MM.1S (cell line): ENCODE measurements around the gene CYP4F2.

Experiments
- DNase-seq: peaks from one replicate; pipeline ENCODE4 v3.0.0-alpha.2; 2015
- H2AFZ ChIP-seq: fragments of 300-600 bp; sonication (generic); 2 replicates; pipeline ENCODE4 v1.6.0; 2016; ENCODE audit warnings: antibody characterized with exemption, low read length
- H3F3A ChIP-seq: fragments of 300-600 bp; sonication (generic); 2 replicates; pipeline ENCODE4 v1.6.1; 2016; ENCODE audit warnings: mild to moderate bottlenecking, antibody characterized with exemption, low read length, moderate library complexity, mixed read lengths; ENCODE audit not compliant: insufficient read depth
- H3K27ac ChIP-seq: fragments of 300-600 bp; sonication (generic); 2 replicates; pipeline ENCODE4 v1.5.1; 2016; ENCODE audit warnings: mild to moderate bottlenecking, low read length
- H3K27me3 ChIP-seq: fragments of 300-600 bp; sonication (generic); replicated peaks from 2 replicates; pipeline ENCODE4 v1.6.0; 2016; ENCODE audit warnings: low read length; ENCODE audit not compliant: insufficient read depth
- H3K36me3 ChIP-seq: fragments of 300-600 bp; sonication (generic); replicated peaks from 2 replicates; pipeline ENCODE4 v1.6.1; 2016; ENCODE audit warnings: mild to moderate bottlenecking, low read length, mixed read lengths; ENCODE audit not compliant: insufficient read depth
- H3K4me1 ChIP-seq: fragments of 300-600 bp; sonication (generic); 2 replicates; pipeline ENCODE4 v1.6.1; 2016; ENCODE audit warnings: low read length, mixed read lengths
- H3K4me2 ChIP-seq: fragments of 300-600 bp; sonication (generic); 2 replicates; pipeline ENCODE4 v1.6.0; 2016; ENCODE audit warnings: low read depth, low read length
- H3K4me3 ChIP-seq: fragments of 300-600 bp; sonication (generic); 2 replicates; pipeline ENCODE4 v1.5.1; 2016; ENCODE audit warnings: low read length, mixed read lengths
- H3K79me2 ChIP-seq: fragments of 300-600 bp; sonication (generic); 2 replicates; pipeline ENCODE4 v1.6.1; 2016; ENCODE audit warnings: mixed run types, low read length, mixed read lengths
- H3K9ac ChIP-seq: fragments of 300-600 bp; sonication (generic); 2 replicates; pipeline ENCODE4 v1.6.1; 2016; ENCODE audit warnings: low read length, mixed read lengths
- H3K9me2 ChIP-seq: fragments of 300-600 bp; sonication (generic); replicated peaks from 2 replicates; pipeline ENCODE4 v1.6.1; 2016; ENCODE audit warnings: mild to moderate bottlenecking, low read length, mixed read lengths; ENCODE audit not compliant: insufficient read depth
- H3K9me3 ChIP-seq: fragments of 300-600 bp; sonication (generic); replicated peaks from 2 replicates; pipeline ENCODE4 v1.6.1; 2016; ENCODE audit warnings: mild to moderate bottlenecking, low read length, mixed read lengths; ENCODE audit not compliant: insufficient read depth
- H4K20me1 ChIP-seq: fragments of 300-600 bp; sonication (generic); 2 replicates; pipeline ENCODE4 v1.6.1; 2016; ENCODE audit warnings: mild to moderate bottlenecking, low read length, moderate library complexity, mixed read lengths; ENCODE audit not compliant: insufficient read depth
- CTCF ChIP-seq: fragments of 300-600 bp; sonication (generic); IDR thresholded peaks from 2 replicates; pipeline ENCODE4 v1.5.1; 2016; ENCODE audit warnings: antibody characterized with exemption, low read length, mixed read lengths
- EZH2 ChIP-seq: fragments of 300-600 bp; sonication (generic); optimal IDR thresholded peaks from 2 replicates; pipeline ENCODE3; 2017; ENCODE audit warnings: low read depth, mild to moderate bottlenecking, antibody characterized with exemption, low read length, mixed read lengths
- EZH2phosphoT487 ChIP-seq: fragments of 300-600 bp; sonication (generic); IDR thresholded peaks from 2 replicates; pipeline ENCODE4 v1.6.1; 2018; ENCODE audit warnings: antibody characterized with exemption, low read length

Gene CYP4F2

GRCh38 chr19:15937771-15938170, 39.9 kb upstream of the CYP4F2 start:
- Histone ChIP-seq H2AFZ (no peak overlapping the region), H4K20me1 (no peaks in the 10 kb centered on the region), H3K9me3 (no peaks in the 10 kb centered on the region), H3K27me3 (peaks cover 53% of the 10 kb centered on the region), H3K27ac (no peak overlapping the region), H3K4me1 (no peaks in the 10 kb centered on the region), H3K36me3 (no peaks in the 10 kb centered on the region), H3F3A (no peaks in the 10 kb centered on the region), H3K9ac (no peak overlapping the region), H3K79me2 (no peaks in the 10 kb centered on the region), H3K4me3 (no peak overlapping the region), H3K9me2 (no peaks in the 10 kb centered on the region), H3K4me2 (no peak overlapping the region)
- no peak for TF ChIP-seq EZH2
- TF ChIP-seq EZH2phosphoT487 = no peak
- no peak for TF ChIP-seq CTCF
- no peak for DNase-seq

DNA sequence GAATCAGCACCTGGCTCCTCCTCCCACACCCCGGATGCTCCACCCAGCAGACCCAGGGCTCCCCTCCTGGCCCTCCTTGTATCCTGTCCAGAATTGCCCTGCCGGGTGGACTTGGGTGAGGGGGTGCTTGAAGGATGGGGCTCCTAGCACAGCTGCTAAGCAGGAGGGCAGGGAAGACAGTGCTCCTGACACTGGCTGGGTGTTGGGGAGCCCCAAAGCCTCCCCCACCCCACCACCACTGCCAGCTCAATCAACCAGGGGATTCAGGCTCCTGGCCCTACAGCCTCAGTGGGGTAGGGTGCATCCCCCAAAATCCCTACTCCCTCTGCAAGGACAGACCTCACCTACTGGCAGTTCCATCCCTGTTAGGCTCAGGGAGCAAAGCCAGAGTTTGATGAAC, 39.1 kb upstream of the CYP4F2 start:
- Histone ChIP-seq H3K4me1 (no peaks in the 10 kb centered on the region), H3K9me2 (no peaks in the 10 kb centered on the region), H4K20me1 (no peaks in the 10 kb centered on the region), H3K36me3 (no peaks in the 10 kb centered on the region), H3K4me2 (no peak overlapping the region), H3K27me3 (peaks cover 45% of the 10 kb centered on the region), H3K27ac (no peak overlapping the region), H2AFZ (no peak overlapping the region), H3K79me2 (no peaks in the 10 kb centered on the region), H3F3A (no peaks in the 10 kb centered on the region), H3K9ac (no peak overlapping the region), H3K4me3 (no peak overlapping the region), H3K9me3 (no peaks in the 10 kb centered on the region)
- DNase-seq = no peak
- TF ChIP-seq EZH2 (no peak), EZH2phosphoT487 (no peak)

GRCh38 chr19:15936173-15936572, 38.3 kb upstream of the CYP4F2 start:
- no peaks in the 10 kb centered on the region for H3K79me2 ChIP-seq
- no peak overlapping the region for H3K4me2 ChIP-seq
- no peak for DNase-seq
- no peaks in the 10 kb centered on the region for H3K36me3 ChIP-seq
- no peaks in the 10 kb centered on the region for H3F3A ChIP-seq
- no peaks in the 10 kb centered on the region for H3K4me1 ChIP-seq
- peaks cover 40% of the 10 kb centered on the region for H3K27me3 ChIP-seq
- H2AFZ ChIP-seq = no peak overlapping the region
- no peak overlapping the region for H3K27ac ChIP-seq
- no peaks in the 10 kb centered on the region for H4K20me1 ChIP-seq
- H3K9me3 ChIP-seq = no peaks in the 10 kb centered on the region
- no peak overlapping the region for H3K9ac ChIP-seq
- no peak overlapping the region for H3K4me3 ChIP-seq
- H3K9me2 ChIP-seq = no peaks in the 10 kb centered on the region
- TF ChIP-seq EZH2 (no peak), EZH2phosphoT487 (no peak), CTCF (no peak)

- Histone ChIP-seq H3K27ac (no peak overlapping the region), H3K9ac (no peak overlapping the region), H3K4me1 (no peaks in the 10 kb centered on the region), H3K27me3 (peaks cover 49% of the 10 kb centered on the region), H3K36me3 (no peaks in the 10 kb centered on the region), H4K20me1 (no peaks in the 10 kb centered on the region), H3K79me2 (no peaks in the 10 kb centered on the region), H3K9me2 (no peaks in the 10 kb centered on the region), H3K9me3 (no peaks in the 10 kb centered on the region), H3K4me2 (no peak overlapping the region), H3K4me3 (no peak overlapping the region), H3F3A (no peaks in the 10 kb centered on the region), H2AFZ (no peak overlapping the region)
- no peak for DNase-seq
- TF ChIP-seq CTCF = no peak
- no peak for TF ChIP-seq EZH2phosphoT487
- TF ChIP-seq EZH2 = no peak
Observed at GRCh38 chr19:15935167-15935702, 37.4 kb upstream of the CYP4F2 start.
